ENCODE data around the gene DUSP5.

DNA sequence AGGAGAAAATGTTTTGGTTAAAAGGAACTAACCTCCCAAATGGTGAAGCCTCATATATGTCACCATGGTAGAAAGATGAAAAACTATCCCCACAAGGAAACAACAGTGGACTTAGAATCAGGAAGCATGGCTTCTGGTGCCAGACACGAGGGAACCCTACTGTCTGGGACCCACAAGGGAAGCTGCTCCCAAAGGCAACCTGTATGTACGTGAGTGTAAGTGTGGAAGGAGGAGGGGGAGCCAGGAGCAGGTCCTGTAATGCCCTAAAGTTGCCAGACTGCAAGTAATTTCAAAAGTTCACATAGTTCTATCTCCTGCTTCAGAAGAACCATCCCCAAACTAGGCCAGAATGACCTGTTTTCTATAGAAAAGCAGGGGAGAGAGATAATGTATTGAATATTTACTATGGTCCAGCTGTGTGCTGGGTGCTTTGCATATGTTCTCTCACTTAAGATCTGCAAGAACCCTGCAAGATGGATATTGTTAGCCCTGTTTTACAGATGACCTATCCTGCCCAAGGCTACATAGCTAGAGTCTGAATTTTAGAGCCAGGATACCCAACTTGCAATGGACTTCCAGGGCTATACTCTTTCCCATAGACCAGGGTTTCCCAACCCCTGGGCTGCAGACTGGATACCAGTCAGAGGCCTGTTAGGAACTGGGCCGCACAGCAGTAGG, 19.2 kb downstream of the DUSP5 start:
- TF ChIP-seq, protein P1, sequence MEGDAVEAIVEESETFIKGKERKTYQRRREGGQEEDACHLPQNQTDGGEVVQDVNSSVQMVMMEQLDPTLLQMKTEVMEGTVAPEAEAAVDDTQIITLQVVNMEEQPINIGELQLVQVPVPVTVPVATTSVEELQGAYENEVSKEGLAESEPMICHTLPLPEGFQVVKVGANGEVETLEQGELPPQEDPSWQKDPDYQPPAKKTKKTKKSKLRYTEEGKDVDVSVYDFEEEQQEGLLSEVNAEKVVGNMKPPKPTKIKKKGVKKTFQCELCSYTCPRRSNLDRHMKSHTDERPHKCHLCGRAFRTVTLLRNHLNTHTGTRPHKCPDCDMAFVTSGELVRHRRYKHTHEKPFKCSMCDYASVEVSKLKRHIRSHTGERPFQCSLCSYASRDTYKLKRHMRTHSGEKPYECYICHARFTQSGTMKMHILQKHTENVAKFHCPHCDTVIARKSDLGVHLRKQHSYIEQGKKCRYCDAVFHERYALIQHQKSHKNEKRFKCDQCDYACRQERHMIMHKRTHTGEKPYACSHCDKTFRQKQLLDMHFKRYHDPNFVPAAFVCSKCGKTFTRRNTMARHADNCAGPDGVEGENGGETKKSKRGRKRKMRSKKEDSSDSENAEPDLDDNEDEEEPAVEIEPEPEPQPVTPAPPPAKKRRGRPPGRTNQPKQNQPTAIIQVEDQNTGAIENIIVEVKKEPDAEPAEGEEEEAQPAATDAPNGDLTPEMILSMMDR (IDR thresholded peaks at IDR 0.05), result no peak
- TF ChIP-seq POLR2AphosphoS5 (IDR thresholded peaks at IDR 0.05) (no peak), POLR2A (IDR thresholded peaks at IDR 0.05) (no peak)
